GM19324 (cell line): ENCODE measurements around the gene ATG9A.

Experiments
- ATAC-seq: cut with Tn5 transposase; IDR thresholded peaks from one replicate; pipeline ENCODE4 v1.9.1; 2021; ENCODE audit warnings: mild to moderate bottlenecking, moderate library complexity; ENCODE audit not compliant: unreplicated experiment, low FRiP score

ATG9A gene

DNA sequence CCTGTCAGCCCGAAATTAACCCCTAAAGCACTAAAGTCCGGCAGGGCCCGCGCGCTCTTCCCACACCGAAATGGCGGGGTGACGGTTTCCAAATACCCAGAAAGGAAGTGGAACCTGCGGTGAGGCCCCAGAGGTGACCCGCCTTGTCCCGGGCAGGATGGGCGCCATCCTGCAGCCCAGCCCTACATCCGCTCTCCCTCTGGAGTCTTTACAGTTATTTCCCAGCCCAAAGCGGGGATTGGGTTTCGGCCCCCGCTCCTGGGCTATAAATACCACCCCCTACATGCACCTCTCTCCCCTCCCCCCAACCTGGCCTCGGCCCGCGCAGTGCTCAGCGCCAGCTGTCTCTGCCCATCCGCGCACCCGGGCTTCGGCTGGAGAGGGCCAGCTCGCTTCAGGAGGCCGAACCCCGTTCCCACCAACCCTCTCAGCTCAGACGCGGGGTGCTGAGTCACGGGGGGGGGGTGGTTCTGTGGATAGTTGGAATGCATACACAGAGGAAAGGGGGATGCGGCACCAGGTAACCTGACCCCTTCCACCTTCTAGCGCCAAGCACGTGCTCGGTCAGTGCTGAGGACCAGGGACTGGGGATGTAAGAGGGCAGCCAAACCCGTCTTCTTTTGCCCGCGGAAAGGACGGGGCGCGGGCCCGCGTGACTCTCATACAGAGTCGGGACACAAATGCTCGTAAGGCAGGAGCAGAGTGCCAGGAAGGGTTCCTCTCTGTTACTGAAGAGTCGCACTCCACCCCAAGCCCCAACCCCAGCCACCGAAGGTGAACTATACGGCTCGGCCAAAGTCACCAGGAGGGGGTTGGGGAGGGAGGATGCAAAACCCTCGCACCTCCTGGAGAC is 23.7 kb upstream of the ATG9A start, which contains the start of gene TUBA4B:
TSS of gene TUBA4B (plus strand) at position 344 of the 853 bp plus-strand sequence. CDS start at position 509, 165 bp downstream.
- peak; percentile 9 for ATAC-seq

- ATAC-seq, result no peak
Observed at GRCh38 chr2:219252570-219252899, 23.1 kb upstream of the ATG9A start.

GRCh38 chr2:219252084-219252483 is 22.6 kb upstream of the ATG9A start:
- no peak for ATAC-seq

GRCh38 chr2:219251656-219252055 is 22.2 kb upstream of the ATG9A start:
- no peak for ATAC-seq

DNA sequence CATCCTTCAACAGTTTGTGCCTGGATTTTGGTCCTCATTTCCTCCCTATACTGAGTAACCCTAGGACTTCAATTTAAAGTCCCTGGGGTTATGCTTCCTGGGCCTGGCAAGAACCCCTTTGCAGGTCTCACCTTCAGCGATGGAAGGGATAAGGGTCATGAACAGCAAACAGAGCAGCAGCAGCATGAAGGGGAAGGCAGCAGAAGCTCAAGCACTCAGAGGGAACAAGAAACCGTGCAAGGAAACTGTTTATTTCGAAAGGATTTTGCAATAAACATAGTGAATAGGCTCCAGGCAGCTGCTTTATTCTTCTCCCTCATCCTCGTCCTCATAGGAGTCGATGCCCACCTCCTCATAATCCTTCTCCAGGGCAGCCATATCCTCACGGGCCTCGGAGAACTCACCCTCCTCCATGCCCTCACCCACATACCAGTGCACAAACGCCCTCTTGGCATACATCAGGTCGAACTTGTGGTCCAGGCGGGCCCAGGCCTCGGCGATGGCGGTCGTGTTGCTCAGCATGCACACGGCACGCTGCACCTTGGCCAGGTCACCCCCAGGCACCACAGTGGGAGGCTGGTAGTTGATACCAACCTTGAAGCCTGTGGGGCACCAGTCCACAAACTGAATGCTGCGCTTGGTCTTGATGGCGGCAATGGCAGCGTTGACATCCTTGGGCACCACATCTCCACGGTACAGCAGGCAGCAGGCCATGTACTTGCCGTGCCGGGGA is 20.8 kb upstream of the ATG9A start:
- no peak for ATAC-seq

DNA sequence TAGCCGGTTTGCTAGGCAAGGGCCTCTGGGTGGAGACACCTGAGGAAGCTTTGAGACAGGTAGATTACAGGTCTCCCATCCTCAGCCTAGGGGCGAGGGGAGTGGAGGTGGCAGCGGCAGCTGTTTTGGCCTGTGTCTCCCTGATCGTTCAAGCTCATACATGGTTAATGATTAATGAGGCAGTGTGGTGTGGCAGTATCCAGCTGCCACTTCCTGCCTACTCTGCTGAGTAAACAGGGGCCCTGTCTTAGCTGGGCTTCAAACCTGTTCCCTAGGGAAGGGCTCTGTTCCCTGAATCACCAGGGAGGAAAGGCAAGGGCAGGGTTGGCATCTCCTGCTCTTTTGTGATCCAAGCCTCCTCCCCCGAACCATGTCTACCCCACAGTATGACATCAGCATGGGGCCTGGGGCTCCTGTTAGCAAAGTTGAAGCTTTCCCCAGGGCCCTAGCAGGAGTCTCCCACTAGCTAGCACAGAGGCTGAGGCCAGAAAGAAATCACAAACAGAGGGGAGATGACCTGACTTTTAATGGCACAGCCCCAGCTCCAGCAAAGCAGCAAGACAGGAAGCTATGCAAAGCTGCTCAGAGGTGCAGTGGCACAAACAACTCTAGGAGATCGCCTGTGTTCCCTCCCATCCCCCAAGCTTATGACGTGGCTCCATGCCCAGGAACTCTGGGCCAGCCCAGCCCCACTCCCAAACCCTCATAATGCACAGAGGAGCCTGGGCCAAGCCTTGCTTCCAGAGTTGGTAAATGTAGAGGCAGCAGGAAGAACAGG is 20.0 kb upstream of the ATG9A start:
- peak; percentile 38 for ATAC-seq

DNA sequence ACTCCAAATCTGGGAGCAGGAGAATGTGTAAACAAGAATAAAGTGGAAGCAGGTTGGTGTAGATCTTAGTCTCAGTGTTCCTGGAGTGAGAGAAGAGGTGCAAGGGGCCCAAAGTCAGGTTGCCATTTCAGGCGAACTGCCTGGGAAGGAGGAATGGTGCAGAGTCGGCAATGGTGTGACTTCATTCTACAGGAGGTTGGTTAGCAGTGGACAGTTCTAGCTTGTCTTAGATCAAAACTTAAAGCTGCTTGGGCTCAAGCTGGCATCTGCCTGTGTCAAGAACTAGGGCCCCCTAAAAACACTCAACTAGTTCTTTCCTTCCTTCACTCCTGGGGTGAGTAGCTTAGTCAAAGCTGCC is 19.4 kb upstream of the ATG9A start:
- ATAC-seq, result no peak

DNA sequence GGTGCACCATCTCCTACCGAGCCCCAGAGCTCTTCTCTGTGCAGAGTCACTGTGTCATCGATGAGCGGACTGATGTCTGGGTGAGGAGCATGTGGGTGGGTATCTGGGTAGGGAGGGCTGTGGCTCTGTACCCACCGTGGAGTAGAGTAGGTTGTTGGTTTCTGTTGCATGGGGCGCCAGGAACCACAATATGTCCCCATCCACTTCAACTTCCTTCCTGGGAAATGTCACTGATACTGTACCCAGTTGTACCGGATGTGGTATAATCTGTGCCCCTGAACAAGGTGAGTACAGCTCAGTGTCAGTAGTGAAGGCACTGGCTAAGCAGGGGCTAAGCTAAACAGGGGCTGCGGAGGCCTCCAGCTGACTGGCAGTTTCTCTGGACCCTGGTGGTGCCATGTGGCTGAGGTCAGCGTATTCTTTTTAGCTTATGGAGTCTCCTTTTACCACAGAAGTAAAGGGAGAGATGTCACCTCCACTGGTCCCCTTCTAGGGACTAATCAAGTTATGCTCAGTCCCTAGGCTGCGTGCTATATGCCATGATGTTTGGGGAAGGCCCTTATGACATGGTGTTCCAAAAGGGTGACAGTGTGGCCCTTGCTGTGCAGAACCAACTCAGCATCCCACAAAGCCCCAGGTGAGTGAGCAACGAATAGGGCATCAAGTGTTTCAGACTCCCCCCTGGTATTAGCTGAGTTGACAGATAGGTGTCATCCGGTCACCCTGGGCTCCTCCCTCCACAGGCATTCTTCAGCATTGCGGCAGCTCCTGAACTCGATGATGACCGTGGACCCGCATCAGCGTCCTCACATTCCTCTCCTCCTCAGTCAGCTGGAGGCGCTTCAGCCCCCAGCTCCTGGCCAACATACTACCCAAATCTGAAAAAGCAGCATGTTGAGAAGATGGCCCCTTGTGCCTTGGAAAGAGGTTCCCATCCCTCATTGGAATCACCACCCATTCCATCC is 18.5 kb upstream of the ATG9A start:
- ATAC-seq, result no peak

DNA sequence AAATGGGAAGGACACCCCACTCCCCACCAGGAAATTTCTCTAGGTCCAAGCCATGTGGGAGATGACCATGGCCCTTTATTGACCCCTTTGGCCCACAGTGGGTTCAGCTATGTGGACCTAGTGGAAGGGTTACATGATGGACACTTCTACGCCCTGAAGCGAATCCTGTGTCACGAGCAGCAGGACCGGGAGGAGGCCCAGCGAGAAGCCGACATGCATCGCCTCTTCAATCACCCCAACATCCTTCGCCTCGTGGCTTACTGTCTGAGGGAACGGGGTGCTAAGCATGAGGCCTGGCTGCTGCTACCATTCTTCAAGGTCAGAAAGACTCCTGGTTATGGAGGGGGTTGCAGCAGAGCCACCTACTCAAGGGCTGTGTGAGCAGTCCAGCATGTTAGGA is 17.1 kb upstream of the ATG9A start:
- ATAC-seq, result no peak

DNA sequence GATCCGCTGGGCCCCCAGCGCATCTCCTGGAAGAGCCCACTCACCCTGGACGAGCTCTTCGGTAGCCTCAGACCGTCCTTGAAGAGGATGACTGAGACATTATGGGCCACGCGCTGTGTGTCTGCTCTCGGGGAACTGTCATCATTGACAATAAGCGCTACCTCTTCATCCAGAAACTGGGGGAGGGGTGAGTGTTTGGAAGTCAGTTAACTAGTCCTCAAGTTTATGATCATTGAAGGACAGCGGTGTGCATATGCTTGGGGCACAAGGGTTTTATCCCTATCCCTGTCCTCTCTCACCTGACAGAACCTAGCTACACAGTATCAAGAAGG is 16.4 kb upstream of the ATG9A start:
- no peak for ATAC-seq

DNA sequence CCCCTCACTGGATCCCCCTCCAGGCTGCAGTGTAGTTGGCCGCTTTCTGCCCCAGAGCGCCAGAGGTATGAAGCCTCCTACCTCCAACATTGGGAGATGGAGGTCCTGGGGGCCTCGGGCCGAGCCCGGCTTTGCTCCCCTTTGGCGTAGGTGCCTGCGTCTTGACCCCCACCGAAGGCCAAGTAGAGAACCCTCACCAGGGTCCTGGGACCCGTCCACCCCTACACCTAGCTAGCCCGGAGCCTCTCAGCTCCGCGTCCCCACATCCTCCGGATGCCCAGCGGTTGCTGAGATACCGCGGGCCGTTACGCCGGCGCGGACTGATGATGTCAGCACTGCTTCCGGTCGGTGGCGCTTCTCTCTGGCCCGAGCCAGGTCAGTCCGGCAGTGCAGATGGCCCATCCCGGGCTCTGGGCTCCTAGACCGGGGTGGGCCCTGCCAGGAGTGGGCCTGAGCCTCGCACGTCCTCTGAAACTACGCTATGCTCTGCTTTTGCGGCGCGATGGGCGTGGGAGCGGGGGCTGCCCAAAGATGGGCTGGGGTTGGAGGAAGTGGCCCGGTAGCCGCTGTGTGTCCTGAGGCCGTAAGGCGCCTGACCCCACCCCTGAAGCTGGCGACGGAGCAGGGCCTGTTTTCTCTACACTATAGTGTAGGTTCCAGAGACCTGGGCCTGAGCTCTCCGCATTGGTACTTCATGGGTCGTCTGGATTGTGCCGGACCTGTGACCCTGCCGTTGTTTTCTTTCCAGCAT is 15.9 kb upstream of the ATG9A start, which contains the start of the genes GLB1L and STK16:
TSS of gene GLB1L (minus strand) at position 297 of the 751 bp plus-strand sequence. CDS start 1,871 bp downstream, outside the sequence.
TSS of gene STK16 (plus strand) at position 332 of the 751 bp plus-strand sequence. CDS start 521 bp downstream, outside the sequence.
- ATAC-seq, result peak; percentile 69

DNA sequence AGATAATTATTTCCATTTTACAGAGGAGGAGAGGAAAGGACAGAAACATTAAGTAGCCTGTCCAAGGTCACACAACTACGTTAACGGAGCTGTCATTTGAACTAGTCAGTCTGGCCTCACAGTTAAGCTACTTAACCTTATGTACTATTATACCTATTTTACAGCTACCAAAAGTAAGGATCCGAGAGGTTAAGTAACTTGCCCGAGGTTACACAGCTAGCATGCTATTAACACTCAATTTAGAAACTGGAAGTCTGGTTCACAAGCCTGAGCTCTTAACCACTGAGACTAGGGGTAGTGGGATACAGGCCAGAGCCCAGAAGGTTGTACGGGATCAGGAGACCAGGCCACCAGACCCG is 15.3 kb upstream of the ATG9A start:
- no peak for ATAC-seq

GRCh38 chr2:219243291-219243761 is 13.9 kb upstream of the ATG9A start:
- no peak for ATAC-seq

DNA sequence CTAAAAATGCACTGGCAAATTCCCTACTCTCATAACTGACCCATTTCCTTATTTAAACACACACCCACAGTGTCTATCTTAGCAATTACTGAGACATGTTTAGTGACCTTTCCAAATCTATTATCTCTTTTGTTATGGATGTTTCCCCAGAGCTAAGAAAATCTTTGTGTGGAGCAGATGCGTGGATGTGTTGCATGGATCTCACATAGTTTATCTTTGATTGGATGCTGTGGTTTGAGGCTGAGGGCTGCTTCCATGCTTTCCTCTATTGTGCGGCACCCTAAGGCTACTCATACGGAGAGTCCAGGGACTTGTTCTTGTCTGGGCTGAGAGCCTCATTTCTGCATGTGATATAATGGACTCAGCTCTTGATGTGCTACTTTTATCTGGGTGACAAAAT is 4.9 kb upstream of the ATG9A start:
- ATAC-seq, result no peak

GRCh38 chr2:219230059-219230540 is 664 bp upstream of the ATG9A start:
- no peak for ATAC-seq

DNA sequence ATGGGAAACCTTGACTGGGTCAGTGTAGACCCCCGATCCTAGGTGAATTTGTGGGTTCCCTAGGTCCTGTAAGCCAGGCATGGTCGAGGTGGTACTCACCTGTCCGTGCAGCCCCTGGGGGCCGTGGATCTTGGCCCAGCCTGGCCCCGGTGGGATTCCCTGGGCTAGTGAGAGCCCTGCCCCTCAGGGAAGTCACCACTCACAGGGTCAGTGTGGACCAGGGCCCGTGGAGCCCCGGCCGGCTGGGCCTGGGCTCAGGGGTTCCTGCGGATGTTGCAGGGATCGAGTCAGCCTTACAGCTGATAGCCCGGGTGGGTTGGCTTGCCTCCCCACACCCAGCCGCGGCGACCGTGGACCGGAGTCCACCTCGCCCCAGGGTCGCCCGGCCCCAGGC is 528 bp downstream of the ATG9A start:
- peak; percentile 7 for ATAC-seq

GRCh38 chr2:219228041-219228910 is 1.2 kb downstream of the ATG9A start:
- no peak for ATAC-seq

DNA sequence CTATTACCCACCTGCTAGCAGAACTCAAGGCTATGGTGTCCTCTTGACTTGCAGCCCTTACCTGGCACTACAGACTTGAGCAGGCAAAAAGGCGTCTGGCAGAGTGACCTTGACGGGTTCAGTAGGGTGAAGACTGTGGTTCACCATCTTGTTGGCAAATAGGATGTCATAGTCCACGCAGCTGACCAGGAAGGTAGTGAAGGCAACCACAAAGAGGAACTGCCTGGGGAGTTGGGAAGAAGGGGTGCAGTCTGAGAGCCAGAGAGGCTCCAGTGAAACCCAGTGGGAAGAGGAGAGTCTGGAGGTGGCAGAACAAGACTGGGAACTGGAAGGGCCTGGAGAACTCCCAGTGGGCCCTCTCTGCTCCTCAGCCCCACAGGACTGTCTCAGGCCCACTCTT is 4.1 kb downstream of the ATG9A start:
- no peak for ATAC-seq
